GM19455 (cell line): Measurements from ENCODE around the gene SLC1A2.

Source experiments
- ATAC-seq: cut with Tn5 transposase; IDR thresholded peaks from one replicate; pipeline ENCODE4 v1.9.1; 2021; ENCODE audit not compliant: unreplicated experiment

Gene SLC1A2

DNA sequence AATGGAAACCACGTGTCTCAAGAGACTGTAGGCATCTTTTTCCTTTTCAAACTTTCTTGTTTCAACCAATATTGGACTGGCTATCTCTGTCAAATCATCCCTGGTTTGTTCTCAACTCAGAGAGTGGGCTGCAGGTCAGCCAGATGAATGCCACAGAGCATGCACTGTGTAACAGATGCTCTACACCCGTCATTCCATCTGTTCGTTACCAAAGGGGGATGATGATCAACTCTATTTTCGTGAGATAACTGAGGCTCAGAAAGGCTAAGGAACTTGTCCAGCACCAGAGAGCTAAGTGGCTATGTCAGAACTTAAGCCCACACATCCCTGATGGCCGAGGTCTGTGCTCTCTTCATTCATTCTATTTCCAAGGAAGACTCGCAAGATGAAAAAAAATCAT, 42.1 kb downstream of the SLC1A2 start:
- no peak for ATAC-seq

DNA sequence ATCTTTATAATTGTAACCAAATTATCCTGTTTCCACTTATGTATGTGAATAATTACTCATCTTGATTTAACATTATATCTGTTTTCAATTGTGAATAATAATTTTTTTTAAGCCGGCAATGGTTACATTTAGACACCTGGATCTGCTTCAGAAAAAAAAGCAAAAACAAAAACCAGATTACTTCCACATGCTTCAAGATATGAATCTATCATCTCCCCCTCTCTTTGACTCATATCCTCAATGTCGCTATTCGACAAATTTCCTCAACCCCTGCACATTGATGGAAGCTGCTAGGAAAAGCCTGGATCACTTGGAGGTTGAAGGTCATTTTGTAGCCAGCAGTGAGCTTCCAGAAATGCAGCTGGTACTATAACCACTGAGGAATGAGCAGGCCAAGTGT, 42.7 kb downstream of the SLC1A2 start:
- ATAC-seq: no peak

DNA sequence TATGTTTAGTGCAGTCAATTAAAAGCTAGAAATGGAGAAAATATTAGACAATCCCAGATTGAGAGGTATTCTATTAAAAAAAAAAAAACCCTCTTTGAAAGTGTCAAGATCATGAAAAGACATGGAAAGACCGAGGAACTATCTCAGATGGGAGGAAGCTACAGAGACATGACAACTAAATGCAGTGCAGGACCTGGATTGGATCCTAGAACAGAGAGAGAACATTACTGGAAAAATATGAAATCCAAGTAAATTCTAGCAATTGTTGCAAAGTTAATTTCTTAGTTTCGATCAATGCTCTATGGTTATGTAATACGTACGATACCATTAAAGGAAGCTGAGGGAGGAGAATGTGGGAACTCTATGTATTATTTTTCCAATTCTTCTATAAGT, 43.2 kb downstream of the SLC1A2 start:
- no peak for ATAC-seq

DNA sequence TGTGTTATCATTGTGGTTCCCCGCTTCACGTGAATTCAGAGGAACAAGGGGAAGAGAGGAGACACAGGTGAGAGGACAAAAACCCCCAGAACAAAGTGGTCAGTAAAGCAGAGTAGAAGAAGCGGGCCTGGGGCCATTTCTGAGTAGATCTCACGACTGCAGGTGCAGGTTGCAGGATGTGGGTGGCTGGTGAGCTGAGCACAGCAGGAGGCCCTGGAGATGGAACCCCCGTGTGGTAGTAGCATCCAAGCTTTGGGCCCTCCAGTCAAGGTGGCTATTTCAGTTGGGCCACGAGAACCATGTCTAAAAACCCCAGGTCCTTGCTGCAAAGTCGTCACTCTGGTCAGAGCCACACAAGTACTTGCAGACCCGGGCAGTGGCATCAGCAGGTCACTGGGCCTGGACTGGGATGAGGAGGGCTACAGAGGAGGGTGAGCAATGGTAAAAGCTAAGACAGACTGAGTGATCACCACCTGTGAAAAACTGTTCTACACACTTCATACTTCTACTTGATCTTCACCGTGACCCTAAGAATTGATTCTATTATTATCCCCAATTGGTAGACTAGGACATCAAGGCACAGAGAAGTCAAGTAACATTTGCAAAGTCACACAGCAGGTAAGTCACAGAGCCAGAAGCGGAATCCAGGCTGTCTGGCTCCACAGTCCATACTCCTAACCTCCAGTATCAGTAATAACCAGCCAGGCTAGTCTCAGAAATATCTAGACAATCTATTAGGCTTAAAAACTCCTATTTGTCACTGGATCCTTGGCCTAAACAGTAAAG, 43.8 kb downstream of the SLC1A2 start:
- ATAC-seq: no peak

DNA sequence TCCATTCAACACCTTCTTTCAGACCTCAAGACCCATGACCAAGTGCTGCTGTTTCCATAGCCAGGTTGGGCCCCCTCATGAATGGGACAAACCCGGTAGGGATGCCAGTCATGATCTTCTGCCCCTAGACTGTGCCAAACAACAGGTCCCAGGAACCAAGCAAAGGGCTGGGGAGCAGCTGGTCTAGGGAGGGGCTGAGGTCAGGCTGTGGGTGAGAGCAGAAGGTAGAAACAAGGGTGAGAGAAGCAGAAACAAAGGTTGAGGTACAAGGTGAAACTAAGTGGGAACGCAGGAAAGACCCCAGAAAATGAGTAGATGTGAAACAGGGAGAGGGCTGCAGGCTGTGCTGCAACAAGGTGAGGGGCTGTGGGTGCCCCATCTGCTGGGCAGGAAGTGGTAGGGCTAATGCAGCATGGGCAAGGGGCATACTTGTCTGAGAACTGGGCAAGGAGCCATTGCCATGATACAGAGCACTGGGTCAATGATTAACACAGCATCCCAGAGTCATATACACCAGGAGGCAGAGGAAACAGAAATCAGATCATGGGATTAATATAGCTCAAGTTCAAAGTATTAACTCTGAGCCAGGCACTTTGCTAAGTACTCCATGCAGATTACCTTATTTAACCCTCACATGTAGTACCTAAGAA, 45.9 kb downstream of the SLC1A2 start:
- ATAC-seq: no peak

DNA sequence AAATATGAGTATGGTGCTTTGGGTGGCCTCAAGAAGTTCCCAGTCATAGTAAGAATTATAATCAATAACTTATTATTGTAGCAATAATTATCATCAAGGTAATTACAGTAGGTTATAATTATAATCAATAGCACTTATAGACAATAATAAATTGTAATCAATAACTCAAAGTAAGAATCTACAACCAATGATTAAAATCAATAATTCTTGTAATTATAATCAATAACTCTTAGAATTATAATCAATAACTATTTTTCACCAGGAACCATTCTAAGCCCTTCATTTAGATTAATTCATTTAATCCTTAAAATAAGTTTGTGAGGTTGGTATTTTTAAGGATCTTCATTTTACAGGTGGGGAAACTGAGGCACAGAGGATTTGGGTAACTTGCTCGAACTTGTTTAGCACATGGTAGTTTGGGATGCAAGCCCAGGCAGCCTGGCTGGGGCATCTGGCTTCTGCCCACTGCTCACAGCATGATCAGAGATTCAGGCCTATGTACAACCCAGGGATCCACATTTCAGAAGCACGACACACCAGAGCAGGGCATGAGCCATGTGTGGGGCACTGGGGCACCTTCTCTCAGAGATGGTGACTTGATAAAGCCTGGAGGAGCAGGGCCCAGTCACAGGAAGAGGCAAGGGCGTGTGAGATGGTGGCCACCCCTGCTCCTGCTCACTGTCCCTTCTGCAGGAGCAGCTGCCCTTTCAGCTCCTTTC, 46.6 kb downstream of the SLC1A2 start:
- ATAC-seq: no peak

DNA sequence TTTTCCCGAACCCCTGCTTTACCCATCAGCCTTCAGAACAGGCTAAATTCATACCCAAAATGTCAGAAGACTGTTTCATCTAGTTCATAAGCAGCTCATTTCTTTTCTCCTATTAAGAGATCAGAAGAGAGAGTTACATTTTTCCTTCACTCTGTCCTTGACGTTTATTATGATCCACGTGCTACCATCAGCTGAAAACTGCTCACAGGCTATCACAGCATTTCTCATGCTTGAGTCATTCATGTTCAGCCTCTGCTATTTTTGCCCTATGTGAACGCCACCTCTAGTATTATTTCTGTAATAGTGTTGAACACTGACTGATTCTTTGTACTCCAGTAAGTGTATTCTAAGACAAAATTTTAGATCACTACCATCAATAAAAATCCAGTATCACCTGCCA, 51.9 kb downstream of the SLC1A2 start:
- no peak for ATAC-seq

DNA sequence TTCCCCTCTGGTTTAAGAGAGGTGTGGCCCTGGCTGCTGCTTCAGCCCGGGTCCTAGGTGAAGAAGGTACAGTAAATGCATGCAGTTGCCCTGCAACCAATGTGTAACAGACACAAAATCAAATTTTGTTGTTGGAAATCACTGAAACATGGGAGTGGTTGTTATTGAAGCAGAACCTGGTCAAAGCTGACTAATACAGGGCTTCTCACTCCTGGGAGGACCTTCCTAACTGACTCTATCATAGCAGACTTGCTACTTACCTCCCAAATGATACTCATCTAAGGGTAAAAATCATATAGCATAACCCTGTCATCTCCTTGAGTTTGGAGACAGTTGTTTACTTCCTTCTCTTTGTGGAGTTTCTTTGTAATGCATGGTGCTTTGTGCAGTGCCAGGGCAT, 52.6 kb downstream of the SLC1A2 start:
- no peak for ATAC-seq

DNA sequence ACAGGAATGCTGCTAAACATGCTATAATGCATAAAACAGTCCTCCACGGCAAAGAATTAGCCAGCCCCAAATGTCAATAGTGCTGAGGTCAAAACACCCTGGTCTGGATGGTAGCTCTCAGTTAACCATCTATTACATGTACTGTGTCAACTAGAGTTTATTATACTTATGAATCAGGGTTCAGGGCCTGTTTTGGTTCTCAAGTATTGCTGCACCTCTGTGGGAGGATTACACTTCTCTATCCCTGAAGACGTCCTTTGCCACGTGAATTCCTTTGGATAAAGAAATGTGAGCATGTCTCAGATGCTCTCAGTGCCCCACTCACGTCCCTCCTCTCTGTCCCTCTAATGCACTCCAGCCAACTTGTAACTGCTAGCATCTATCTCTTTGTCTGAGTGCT, 53.4 kb downstream of the SLC1A2 start:
- no peak for ATAC-seq

DNA sequence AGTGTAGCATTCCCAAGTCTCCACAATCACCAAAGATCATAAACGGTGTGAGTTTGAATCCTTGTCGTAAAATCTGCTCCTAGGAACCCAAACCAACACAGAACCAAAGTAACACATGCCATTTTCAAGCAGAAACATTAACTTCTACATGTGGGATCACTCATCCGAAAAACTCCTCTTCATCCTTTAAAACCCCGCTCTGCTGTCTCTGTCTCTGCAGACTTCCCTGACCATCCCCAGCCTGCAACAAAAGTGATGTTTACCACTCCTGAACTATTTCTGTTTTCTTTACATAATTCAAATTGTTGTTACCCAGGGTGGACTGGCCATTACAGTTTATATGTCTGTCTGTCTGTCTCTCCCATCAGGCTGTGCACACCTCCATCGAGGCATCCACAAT, 54.0 kb downstream of the SLC1A2 start:
- ATAC-seq: no peak

DNA sequence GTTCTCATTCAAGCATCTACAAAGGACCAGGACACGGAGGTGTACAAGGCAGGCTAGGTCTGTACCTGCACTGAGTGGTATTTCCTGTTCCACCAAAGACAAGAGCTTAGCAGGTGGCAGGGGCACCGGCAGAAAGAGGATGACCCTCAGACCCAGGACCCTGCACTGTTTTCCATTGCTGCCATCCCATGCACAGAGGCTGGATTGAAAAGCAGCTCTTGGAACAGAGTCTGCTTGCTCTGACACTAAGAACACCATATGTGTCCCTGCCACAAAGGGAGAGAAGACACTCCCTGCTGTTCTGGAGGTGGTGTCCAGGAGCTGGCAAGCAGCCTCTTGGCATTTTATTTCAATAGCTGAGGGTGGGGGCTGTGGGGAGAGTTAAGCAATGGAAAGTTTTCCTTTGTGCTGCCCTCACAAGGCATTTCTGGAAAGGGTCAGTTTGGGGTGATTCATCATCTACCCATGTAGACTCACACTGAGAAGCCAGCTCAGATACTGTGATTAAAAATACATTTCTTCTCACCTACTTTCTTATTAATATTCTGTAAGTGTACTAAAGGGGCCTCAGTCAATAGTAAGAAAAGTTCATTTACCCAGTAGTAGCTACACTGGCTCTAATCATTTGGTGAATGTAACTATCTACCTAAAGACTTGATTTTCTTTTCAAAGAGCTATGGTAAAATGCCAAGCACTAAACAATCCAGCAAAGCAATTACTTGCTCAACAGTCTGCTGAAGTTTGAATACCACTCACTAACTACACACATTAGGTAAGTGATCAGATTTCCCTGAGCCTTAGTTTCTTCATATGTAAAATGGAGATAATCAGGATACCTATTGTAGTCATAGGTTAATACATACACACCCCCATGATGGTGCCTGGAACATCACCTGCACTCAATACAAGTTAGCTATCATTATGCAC, 55.2 kb downstream of the SLC1A2 start:
- ATAC-seq: no peak

DNA sequence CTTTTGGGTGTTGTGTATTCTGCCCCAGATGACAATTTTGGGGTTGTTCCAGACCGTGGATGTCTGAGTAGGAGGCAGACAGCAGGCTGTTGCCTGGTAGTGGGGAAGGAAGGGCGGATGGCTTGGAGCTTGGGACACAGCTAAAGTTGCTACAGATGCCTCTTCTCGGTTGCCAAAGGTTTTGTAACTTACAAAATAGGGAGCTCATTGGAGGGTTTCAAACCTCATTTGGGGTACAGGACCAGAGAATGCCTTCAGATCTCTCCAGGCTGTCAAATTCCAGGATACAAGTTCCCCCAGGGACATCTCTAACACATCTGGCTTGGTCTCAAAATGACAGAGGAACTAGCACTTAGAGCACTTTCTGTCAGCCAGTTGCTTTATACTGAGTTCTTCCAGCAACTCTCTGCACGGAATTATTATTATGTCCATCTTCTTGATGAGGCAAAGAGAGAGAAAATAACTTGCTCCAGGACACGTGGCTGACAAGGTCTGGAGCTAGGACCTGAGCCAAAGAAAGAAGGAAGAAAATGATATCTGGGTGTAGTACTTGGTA, 56.0 kb downstream of the SLC1A2 start:
- no peak for ATAC-seq

DNA sequence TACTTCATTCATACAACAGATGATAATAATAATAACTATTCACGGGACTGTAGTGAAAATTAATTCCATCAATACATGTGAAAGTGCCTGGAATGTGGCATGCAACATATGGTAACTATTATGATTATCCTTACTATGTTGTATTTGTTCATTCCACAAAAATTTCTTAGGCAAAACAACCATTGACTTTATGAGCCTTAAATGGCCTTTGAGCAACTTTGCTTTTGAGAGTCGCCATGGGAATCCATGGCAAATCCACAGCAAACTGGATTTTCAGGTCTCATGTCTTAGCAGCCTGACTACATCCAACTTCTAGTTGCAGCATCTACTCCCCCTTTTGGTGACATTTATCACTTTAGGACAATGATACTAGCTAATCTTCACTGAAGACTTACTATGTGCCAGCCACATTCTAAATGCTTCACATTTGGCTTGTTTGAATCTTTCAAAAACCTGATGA, 56.8 kb downstream of the SLC1A2 start:
- no peak for ATAC-seq

DNA sequence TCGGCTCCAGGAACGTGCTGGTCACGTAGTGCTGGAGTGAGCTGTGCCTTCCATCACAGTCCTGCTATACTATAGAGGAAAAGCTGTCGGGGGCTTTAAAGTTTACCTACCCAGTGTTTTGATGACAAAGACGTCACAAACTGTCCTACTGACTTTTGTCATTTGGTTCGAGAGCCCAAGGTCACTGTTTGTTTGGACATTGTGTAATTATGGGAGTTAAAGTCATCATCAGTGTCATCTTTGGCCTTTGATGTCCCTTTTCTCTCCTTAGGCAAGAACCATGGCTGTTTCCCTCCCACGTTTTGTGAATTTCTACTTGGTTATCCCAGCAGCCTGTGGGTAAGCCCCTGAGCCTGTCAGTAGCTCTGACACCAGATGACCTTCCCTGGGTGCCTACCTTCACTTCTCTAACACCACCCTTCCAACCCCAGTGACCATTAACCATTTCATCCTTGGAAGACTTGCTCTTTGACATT, 59.3 kb downstream of the SLC1A2 start:
- no peak for ATAC-seq

DNA sequence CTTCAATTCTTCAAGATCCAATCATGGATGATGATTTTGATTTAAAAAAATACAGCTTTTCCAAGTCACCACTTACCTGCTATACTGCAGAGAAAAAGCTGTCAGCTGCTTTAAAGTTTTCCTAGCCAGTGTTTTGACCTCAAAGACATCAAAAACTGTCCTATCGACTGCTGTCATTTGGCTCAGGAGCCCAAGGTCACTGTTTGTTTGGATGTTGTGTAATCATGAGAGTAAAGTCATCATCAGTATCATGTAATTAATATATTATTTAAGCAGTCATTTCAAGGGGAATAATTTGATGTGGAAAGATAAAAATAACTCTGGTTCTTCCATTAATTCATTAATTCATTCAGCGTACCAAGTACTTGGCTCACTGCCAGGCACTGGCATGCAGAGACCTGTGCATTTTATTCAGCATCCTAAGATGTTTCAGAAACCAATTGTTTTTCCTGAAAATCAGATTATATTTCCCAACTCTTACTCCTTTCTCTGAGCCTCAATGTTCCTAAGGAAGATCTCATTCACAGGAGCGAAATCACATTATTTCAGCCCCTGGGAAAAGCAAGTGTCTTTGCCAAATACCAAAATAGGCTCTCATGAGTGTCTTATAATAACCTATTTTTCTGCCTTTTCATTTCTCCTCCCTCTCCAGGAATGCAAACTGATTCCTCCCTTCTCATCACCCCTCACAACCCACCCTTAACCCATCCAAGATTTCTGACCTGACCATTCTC, 59.9 kb downstream of the SLC1A2 start:
- ATAC-seq: no peak

DNA sequence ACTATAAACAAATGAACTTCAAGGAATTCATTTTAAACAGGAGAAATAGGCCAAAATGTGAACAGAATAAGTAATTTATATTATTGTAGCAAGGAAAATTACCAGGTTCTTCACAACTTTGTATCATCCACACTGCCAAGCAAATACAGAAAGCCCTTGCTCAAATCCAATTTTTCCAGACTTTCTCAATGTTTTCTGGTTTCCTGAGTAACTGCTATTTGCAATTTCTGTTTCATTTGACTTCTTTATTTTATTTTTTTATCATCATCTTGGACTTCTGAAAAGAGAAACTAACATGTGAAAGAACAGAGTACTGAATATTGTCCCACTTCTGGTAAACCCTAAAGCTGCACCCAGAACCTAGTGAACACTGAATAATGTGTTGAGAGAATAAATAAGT, 61.0 kb downstream of the SLC1A2 start:
- no peak for ATAC-seq

DNA sequence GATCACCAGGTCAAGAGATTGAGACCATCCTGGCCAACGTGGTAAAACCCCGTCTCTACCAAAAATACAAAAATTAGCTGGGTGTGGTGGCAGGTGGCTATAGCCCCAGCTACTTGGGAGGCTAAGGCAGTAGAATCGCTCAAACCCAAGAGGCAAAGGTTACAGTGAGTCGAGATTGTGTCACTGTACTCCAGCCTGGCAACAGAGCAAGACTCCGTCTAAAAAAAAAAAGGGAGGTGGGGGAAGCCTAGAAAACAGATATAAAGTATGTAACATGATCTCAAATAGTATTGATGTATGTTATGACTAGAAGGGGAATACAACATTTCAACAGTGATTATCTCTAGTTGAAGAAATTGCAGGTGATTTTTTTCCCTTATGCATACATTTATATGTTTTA, 61.4 kb downstream of the SLC1A2 start:
- ATAC-seq: no peak

DNA sequence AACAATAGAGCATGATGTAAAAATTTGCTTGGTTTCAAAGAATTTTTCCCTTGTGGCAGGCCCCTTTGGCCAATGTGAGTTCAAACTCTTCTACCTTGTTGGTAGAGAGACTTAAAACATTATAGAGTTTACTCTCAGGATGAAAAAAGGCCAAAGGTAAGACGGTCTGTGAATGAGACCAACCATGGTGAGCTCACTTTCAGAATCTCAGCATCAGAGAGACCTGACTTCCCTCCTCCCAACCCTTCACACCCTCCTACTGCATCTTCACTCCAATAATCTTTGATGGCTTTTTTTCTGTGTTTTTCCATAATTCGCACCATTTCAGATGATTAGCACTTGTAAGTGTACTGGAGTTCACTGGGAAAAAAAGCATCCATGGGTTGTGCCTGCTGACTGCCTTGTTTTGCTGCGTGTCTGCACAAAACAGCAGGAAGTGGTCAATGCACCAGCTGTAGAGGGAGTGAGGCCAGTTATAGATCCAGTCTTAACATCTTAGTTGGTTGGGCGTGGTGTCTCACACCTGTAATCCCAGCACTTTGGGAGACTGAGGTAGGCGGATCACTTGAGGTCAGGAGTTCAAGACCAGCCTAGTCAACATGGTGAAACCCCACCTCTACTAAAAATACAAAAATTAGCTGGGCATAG, 64.1 kb downstream of the SLC1A2 start:
- ATAC-seq: no peak

DNA sequence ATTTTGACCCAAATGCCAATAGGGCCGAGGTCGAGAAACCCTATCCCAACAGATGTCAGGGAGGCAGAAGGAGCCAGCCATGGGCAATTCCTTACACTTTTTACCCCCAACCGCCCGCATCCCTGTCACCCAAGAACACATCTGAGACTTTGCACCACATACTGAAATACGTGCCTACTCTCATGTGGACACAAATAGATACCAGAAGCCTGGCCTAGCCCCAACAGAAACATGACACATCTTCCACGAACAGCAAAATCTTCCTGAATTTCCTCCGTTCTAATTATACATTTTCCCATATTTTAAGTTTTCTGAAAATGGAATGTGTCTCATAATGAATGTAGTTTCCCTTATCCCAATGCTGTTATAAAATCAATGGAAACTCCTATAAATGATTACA, 64.7 kb downstream of the SLC1A2 start:
- ATAC-seq: no peak
